Cardiac fibroblast (primary cell): ENCODE results near the gene LARGE1.

Source experiments
- DNase-seq, 2 donors: peaks; one replicate each; pipeline versions ENCODE4 v3.0.0 to v3.0.0-alpha.2; 2010; ENCODE audit warnings: low read depth in 2 of 2
- H3K4me3 ChIP-seq, 2 donors: replicated peaks in 1 of 2; 1 replicate in 1 of 2; 2 replicates in 1 of 2; pipeline ENCODE4 v1.5.1; 2011; ENCODE audit warnings: low read depth in 2 of 2, low read length in 2 of 2, mild to moderate bottlenecking in 2 of 2, moderate library complexity in 1 of 2
- CTCF ChIP-seq: IDR thresholded peaks from one replicate; pipeline ENCODE4 v1.5.1; 2011; ENCODE audit warnings: low read depth, mild to moderate bottlenecking, low read length, inconsistent platforms

The LARGE1 gene

GRCh38 chr22:33597274-33597985, 322.8 kb downstream of the LARGE1 start:
- no peak for DNase-seq
- no peak for TF ChIP-seq CTCF

GRCh38 chr22:33593818-33594217, 326.5 kb downstream of the LARGE1 start:
- H3K4me3 ChIP-seq = no peak overlapping the region
- no peak for DNase-seq
- TF ChIP-seq CTCF = no peak

More at GRCh38 chr22:33597274-33597985, 322.8 kb downstream of the LARGE1 start:
- no peak overlapping the region for H3K4me3 ChIP-seq

GRCh38 chr22:33591946-33592345, 328.3 kb downstream of the LARGE1 start:
- no peak for DNase-seq
- H3K4me3 ChIP-seq = no peak overlapping the region
- TF ChIP-seq CTCF = no peak

GRCh38 chr22:33589297-33589696, 331.0 kb downstream of the LARGE1 start:
- no peak for DNase-seq
- H3K4me3 ChIP-seq = no peak overlapping the region
- TF ChIP-seq CTCF = no peak

GRCh38 chr22:33588860-33589259, 331.4 kb downstream of the LARGE1 start:
- TF ChIP-seq CTCF = no peak
- DNase-seq = no peak
- no peak overlapping the region for H3K4me3 ChIP-seq

GRCh38 chr22:33584152-33584551, 336.1 kb downstream of the LARGE1 start:
- DNase-seq = no peak
- no peak for TF ChIP-seq CTCF
- no peak overlapping the region for H3K4me3 ChIP-seq
